HG03064 (cell line): ENCODE results near the gene LHFPL3.
"Not testable (repeated sequence)": the region's sequence is repeated elsewhere in the genome, so short reads cannot be mapped to it uniquely, and the experiment has no call there.

Experiments used
- ATAC-seq: cut with Tn5 transposase; IDR thresholded peaks from one replicate; pipeline ENCODE4 v1.9.1; 2021; ENCODE audit warnings: low read depth; ENCODE audit not compliant: unreplicated experiment

LHFPL3 gene

DNA sequence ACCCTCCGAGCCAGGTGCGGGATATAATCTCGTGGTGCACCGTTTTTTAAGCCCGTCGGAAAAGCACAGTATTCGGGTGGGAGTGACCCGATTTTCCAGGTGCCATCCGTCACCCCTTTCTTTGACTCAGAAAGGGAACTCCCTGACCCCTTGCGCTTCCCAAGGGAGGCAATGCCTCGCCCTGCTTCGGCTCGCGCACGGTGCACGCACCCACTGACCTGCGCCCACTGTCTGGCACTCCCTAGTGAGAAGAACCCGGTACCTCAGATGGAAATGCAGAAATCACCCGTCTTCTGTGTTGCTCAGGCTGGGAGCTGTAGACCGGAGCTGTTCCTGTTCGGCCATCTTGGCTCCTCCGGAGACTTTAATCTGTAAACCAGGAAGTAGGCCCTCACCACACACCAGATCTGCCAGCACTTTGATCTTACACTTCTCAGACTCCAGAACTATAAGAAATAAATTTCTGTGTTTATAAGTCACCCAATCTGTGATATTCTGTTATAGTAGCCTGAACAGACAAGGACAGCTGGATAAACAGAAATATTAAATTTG is 235.0 kb downstream of the LHFPL3 start:
- not testable (repeated sequence) for ATAC-seq

DNA sequence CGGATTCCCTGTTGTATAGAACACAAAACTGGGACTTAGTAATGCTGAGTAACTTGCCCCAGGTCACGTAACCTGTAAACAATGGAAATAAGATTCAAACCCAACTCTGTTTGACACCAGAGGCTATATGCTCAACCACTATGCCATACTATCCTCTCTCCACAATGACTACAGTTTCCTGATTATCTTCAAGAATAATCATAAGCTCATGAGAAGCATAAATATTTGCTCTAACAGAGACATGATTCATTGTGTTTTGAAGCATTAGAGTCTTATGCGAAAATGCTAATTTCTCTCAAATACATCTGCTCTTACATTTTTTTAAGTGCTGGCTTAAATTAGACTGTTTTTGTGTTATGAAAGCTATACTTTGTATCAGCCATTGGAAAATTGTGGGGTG is 241.3 kb downstream of the LHFPL3 start:
- no peak for ATAC-seq

DNA sequence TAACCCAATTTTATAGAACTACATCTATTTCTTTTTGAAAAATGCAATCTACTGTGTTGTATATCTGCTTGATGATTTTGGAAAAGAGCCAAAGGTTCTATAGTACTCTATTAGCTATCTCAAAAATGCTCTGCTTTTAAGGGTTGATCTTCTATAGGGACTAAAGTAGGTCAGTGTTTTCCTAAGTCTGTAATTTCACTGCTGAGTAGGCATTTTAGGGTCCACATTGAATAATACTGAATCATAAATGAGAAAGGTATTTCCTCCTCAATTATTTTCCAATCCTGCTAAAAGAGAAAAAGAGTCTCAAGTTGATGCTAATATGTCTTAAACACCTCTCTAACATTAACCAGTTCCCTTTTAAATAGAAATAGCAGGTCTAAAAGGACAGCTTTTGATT is 244.2 kb downstream of the LHFPL3 start:
- ATAC-seq: no peak

DNA sequence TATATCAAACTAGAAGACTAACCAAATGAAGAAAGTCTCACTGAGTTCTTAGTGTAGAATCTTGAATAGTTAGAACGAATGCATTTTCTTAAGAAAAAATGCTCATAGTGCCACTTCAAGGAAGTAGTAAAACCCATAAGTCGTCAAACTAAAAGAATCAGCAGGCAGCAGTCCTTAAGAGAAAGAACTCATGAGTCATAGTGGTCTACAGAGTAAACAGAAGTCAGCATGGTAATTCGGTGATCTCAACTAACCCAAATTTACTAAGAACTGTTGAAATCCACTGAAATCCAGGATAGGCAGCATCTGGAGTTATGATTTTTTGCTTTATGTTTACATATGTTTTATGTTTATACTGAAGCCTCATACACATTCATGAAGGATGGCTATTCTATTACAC is 256.2 kb downstream of the LHFPL3 start:
- ATAC-seq: no peak

DNA sequence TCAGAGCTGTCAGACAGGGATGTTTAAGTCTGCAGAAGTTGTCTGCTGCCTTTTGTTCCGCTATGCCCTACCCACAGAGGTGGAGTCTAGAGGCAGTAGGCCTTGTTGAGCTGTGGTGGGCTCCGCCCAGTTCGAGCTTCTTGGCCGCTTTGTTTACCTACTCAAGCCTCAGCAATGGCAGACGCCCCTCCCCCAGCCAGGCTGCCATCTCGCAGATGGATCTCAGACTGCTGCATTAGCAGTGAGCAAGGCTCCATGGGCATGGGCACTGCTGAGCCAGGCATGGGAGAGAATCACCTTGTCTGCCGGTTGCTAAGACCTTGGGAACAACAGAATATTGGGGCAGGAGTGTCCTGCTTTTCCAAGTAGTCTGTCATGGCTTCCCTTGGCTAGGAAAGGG is 267.2 kb downstream of the LHFPL3 start:
- ATAC-seq: not testable (repeated sequence)

DNA sequence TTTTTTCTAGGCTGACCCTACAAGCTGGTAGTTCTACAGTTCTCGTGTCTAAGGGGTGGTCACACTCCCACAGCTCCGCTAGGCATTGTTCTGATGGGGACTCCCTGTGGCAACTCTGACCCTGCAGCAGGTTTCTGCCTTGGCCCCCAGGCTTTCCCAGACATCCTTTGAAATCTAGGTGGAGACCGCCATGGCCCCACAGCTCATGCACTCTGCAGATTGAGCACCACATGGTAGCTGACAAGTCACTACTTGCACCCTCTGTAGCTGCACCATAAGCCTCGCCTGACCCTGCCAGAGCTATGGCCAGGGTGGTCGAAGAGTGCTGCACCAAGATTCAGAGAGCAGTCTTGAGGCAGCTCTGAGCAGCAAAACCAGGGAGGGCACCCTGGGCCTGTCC is 275.6 kb downstream of the LHFPL3 start:
- no peak for ATAC-seq

DNA sequence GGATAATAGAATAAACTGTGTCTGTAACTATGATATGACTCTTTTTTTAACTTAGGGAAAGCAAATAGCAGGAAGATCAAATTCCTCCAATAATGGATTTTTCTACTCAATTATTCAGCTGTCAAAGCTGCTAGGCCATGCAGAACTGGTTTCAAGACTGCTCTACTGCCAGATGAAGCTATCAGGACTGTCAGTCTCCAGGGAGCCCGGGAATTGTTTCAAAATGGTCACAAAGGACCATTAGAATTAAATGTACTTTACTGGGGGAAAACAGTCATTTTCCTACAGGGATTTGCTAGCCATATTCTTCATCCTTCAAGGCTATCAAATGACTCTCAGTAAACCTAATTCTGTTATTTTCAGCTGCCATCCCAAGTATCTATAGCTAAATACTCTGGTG is 276.3 kb downstream of the LHFPL3 start:
- ATAC-seq: no peak

DNA sequence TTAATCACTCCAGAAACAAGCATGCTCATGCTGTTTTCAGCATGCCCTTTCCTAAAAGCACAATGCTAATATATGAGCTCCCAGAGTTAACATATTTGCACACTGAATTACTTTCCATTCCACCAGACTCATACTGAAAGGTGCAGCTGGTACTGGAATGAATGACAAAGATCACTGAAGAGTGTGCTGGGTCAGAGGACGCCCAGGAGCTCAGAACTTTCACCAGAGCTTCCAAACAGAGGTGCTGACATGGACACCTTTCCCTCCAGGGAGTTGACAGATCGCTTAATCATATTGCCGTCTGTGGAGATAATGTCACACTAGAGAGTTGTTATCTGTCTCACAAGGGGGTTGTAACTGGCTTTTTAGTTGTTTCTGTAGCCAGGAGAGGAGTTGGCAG is 292.9 kb downstream of the LHFPL3 start:
- no peak for ATAC-seq

DNA sequence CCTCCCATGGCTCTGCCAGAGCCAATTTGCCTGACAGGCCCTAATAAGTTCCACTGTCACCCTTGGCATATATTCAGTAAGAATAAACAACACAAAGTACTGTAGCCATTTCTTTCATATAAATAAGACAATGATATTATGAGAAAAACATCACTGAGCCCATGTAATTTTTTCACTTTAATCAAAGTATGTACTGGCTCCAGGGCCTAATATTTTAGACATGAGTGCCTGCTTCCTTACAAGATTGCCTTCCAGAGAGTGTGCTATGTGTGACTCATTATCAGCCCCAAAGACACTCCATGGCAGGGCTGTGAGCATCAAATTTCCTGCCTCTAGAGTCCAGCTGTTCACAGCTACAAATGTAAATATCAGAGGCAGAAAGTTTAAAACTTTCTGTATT is 297.6 kb downstream of the LHFPL3 start:
- no peak for ATAC-seq

DNA sequence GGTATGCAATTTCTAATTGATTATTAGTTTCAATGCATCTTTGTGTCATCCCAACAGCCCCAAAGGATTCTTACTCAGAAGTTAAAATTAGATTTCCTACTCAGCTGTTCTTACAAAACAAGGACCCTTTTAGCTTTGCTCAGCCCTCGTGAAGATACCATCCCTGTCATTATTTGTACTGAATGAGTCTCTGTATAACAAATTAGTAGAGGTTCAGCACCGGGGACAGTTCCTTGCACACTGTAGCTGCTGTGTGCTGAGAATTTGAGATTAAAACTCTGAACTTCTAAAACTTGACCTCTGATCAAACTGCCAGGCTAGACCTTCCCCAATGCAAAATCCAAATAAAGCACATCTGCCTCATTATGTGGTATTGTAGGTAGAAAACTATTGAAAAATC is 299.1 kb downstream of the LHFPL3 start:
- ATAC-seq: no peak

DNA sequence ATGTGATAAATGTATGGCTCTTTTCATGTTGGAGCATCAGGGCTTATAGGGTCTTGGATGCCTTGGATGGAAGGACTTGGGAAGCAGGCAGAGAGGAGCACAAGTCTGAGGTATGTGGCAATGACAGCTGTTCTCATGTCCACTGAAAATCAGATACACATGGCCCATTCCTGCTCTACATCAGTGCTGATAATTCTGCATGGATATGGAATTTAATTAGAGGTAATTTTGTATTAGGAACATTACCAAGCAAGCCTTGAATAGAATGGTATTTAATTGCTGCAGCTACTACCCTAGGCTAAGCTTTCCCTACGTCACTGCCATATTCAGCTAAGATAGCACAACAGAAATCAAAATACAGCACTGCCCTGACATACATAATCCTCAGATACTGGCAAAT is 299.6 kb downstream of the LHFPL3 start:
- no peak for ATAC-seq

DNA sequence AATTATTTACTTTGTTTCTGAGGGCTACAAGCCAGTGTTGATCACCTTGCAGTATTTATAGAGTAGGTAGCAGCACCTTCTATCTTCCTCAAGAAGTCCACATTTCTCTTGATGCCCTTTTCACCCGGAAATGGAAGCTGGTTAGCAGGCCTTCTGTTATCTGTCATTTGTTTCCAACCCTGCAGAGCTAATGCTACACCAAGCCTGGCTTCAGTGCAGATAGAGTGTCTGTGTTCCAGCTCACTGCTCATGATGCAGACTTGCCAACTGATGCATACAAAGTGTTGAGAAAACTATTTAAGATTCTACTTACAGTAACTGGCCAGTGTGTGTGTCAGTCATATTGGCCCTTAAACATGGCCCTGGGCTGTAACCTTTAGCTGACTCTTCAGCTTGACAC is 301.0 kb downstream of the LHFPL3 start:
- ATAC-seq: no peak

DNA sequence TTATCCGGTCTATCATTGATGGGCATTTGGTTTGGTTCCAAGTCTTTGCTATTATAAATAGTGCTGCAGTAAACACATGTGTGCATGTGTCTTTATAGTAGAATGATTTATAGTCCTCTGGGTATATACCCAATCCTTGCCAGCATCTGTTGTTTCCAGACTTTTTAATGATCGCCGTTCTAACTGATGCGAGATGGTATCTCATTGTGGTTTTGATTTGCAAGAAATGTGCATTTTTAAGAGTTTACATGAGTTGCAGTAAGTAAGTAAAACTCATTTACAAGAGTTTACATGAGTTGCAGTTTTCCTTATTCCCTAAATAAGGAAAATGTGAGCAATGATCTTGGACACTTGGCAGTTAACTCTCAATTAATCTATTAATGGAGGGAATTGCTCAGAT is 312.1 kb downstream of the LHFPL3 start:
- ATAC-seq: no peak

DNA sequence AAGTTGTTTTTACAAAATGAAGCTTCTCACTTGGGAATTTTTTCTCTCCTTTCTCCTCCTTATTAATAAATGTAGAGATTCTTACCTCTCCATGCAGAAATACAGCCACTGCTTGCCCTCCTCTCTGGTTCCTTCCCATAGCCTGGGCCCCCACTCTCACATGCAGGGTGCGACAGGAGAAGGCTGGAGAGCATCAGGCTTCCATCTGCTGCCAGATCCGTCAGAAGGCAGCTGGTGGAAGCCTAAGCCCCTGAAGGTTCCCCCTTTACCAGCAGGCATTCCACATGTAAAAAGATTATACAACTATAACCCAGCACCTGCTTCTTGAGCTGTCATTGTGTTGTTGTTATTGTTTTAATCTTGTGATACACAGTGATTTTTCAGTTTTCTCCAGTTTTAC is 314.2 kb downstream of the LHFPL3 start:
- no peak for ATAC-seq

DNA sequence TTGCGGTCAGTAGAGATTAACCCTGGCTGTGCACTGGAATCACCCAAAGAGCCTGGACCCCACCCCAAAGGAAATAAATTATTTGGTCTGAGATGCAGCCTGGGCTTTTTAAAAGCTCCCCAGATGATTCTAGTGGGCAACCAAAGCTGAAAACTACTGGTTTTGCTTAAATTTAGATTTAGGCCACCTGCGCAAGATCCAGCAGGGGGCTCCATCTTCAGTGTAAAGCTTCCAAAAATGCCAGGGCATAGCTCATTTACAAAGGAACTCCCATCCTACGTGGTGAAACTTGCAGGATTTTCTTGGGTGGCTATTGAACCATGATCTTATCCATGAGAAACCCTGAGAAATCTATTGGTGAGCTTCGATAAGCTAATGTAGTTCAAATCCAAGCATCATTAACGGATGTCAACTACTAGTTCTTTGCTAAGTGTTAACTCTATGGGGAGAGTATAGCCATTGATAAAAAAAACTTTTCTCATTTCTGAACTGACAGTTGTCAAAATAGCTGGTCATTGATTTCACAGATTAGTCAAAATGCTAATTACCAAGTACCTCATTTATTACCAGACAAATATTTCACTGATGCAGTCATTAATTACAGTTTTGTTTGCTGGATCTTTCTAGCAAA is 315.3 kb downstream of the LHFPL3 start:
- ATAC-seq: no peak

DNA sequence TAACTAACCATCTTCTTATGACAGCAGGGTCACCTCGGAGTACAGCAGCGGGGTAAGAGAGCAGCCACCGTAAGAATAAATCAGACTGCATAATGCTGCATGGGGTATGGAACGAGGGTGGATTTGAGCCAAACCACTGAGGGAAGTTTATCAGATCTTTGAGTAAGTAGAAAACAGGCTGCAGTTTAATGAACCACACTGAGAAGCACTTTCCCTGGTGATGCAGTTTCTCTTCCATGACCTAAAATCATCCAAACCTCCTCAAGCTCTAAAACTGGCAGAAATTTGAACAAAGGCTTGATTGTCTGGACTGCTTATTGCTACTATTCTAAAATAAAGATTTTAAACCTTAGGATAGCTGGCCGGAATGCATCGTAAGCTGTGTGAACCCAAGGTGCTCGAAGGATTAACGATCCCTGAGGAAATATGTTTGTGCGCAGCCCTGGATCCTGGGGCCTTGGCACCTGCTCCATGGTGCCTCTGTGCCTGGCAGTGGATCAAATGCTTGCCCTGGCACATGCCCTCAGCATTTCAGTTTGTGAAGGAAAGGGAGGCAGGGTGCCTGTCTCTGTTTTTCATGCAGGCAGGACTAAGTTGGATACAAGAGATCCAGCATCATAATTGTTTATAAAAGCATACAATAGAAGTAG is 322.7 kb downstream of the LHFPL3 start:
- no peak for ATAC-seq

DNA sequence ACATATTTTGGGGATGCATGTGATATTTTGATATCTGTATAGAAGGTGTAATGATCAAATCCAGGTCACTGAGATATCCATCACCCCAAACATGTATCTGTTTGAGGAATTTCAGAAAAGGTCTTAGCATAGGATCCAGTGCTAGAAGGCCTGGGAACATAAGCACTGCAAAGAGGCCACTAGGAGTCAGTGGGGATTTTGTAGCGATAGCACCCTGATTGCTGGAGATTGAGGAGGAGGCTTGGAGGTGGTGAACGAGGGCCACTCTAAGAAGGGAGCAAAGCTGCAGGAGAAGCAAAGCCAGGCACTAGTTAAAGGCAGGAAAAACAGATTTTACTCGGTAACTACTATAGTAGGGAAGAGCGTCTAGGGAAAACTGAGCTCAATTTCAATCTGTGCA is 324.0 kb downstream of the LHFPL3 start:
- no peak for ATAC-seq

DNA sequence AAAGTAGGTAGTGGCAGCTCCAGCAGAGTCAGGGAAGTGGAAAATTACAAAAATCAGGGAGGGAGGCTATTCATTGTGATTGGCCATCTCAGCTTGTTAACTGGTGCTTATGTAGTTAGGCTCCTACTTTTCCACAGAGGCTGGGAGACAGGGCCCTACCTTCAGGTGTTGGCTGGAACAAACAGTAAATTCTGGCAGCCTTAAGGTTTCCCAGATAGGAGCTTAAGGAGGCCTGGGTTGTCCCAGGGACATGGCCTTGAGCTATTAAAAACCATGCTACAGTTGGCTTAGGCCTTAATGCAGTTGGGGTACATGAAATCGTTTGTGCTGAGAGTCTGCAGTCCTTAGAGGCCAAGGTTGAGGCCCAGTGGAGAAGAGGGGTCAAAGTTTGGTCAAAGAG is 324.5 kb downstream of the LHFPL3 start:
- ATAC-seq: no peak

DNA sequence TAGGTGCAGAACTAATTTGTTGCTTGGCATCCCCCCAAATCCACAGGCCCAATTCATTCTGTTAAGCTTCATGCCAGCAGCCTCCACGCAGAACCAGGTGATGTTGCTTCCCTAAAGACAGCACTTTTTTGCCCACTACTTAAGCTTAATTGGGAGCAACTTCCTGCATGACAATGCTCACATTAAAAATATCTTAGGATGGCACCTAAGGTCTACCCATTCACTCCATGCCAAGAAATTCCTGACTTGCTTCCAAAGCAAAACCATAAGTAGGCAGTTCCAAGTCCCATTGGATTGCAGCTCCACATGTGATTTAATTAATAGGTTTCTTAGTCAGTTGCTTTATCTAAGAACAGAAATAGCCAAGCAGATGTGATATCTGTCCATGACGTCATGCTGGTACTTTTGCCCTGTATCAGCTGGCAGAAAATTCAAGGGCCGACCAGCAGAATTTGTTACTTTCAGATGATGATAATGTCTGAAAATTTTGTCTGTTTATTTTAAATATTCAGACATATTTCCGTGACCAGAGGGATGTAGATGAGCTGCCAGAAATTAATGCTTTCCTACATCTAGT is 325.5 kb downstream of the LHFPL3 start:
- no peak for ATAC-seq

DNA sequence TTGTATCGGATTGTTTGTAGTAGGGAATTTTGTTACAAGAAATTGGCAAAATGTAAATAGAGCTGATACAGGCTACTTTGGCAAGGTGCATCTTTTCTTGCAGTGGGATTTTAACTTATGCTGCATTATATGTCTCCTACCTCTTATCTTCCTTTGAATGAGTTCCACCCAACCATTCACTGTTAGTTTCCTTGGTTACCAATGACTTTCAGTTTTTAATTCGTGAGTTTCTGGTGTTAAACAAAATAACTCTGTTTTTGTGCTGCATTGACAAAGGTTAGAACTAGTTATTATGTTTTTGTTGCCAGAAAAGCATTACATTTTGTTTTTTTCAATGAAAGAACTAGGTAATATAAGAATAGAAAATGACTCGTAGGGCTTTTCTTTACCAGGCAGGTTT is 327.2 kb downstream of the LHFPL3 start:
- no peak for ATAC-seq

DNA sequence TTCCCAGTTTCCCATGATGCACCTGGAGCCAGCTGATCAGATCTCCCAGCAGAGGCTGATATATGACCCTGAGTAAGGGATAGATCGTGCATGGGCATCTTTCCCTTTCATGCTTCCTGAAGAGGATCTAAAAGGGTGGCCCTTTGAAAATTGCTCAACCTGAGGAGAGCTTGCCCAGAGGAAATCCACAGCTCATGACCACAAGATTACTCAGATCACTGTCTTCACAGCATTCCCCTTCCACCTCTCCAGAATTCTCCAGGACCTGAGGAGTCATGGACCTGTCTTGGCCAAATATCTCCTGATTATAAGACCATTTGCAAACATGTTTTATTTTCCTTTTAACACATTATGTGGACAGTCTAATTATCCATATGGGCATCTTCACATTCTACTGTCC is 328.1 kb downstream of the LHFPL3 start:
- ATAC-seq: no peak

DNA sequence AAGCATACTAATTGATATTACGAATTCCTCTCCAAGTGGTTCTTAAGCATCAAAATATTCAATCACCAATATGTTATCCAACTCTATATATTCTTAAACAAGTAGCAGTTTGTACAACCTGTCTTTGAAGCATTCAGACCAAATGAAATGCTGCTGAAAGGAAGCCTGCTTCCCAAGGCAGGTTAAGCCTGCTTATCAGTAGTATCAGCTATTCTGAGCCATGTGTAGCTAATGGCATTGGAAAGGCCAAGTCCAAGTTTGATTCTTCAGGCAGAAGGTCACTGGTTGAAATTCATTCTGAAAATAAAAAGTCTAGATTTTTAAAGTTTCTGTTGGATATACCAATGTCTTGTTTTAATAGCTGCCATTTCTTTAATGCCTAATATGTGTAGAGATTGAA is 328.7 kb downstream of the LHFPL3 start:
- ATAC-seq: no peak
